WTC11 (cell line): ENCODE measurements around the gene TMEM150B.

Source experiments
- ATF1 ChIP-seq: sonication (generic); formaldehyde crosslinking; IDR thresholded peaks from 2 replicates; pipeline ENCODE4 v1.8.1; 2023; ENCODE audit warnings: mild to moderate bottlenecking, moderate library complexity, missing genetic modification reagents
- ESRRA ChIP-seq: sonication (generic); formaldehyde crosslinking; IDR thresholded peaks from 2 replicates; pipeline ENCODE4 v1.8.1; 2022; ENCODE audit warnings: mild to moderate bottlenecking, missing genetic modification reagents, borderline replicate concordance
- NR1H2 ChIP-seq: sonication (generic); formaldehyde crosslinking; IDR thresholded peaks from 2 replicates; pipeline ENCODE4 v1.9.0; 2021; ENCODE audit warnings: mild to moderate bottlenecking, moderate library complexity, missing genetic modification reagents
- TEAD4 ChIP-seq: sonication (generic); formaldehyde crosslinking; IDR thresholded peaks from 2 replicates; pipeline ENCODE4 v1.8.0; 2022; ENCODE audit warnings: mild to moderate bottlenecking, missing genetic modification reagents
- ZNF317 ChIP-seq: sonication (generic); formaldehyde crosslinking; IDR thresholded peaks from 2 replicates; pipeline ENCODE4 v1.8.1; 2023; ENCODE audit warnings: low read depth, mild to moderate bottlenecking, moderate library complexity, missing genetic modification reagents, borderline replicate concordance
- TF ChIP-seq, protein P1 (sequence below): fragments of 200-600 bp; IDR thresholded peaks from 2 replicates; pipeline ENCODE4 v1.8.0; 2022; ENCODE audit warnings: antibody characterized with exemption
- TF ChIP-seq, protein P2 (sequence below): sonication (generic); formaldehyde crosslinking; IDR thresholded peaks from 2 replicates; pipeline ENCODE4 v1.8.1; 2022; ENCODE audit warnings: missing genetic modification reagents, borderline replicate concordance

DNA sequence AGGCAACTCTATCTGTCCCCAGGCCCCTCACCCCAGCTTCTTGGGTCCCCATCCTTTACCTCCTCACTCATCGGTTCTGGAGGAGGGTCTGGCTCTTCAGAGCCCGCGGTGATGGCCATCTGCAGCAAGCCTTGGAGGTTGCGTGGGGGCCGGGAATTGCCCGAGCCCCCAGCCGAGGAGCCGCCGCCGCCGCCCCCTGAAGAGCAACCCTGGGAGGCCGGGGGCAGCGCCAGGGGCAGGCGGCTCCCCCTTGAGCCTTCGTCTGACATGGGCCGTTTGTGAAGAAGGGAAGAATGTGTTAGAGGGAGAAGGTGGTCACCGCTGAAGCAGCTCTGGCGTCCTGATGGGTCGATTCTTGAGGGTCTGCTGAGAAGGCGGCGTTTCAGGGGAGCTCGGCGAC lies 45.8 kb downstream of the TMEM150B start:
- no peak for TF ChIP-seq ZNF317 (CRISPR knock-in tag)
- no peak for TF ChIP-seq NR1H2 (CRISPR knock-in tag)
- TF ChIP-seq, protein P1, sequence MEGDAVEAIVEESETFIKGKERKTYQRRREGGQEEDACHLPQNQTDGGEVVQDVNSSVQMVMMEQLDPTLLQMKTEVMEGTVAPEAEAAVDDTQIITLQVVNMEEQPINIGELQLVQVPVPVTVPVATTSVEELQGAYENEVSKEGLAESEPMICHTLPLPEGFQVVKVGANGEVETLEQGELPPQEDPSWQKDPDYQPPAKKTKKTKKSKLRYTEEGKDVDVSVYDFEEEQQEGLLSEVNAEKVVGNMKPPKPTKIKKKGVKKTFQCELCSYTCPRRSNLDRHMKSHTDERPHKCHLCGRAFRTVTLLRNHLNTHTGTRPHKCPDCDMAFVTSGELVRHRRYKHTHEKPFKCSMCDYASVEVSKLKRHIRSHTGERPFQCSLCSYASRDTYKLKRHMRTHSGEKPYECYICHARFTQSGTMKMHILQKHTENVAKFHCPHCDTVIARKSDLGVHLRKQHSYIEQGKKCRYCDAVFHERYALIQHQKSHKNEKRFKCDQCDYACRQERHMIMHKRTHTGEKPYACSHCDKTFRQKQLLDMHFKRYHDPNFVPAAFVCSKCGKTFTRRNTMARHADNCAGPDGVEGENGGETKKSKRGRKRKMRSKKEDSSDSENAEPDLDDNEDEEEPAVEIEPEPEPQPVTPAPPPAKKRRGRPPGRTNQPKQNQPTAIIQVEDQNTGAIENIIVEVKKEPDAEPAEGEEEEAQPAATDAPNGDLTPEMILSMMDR: no peak
- TF ChIP-seq, protein P2, sequence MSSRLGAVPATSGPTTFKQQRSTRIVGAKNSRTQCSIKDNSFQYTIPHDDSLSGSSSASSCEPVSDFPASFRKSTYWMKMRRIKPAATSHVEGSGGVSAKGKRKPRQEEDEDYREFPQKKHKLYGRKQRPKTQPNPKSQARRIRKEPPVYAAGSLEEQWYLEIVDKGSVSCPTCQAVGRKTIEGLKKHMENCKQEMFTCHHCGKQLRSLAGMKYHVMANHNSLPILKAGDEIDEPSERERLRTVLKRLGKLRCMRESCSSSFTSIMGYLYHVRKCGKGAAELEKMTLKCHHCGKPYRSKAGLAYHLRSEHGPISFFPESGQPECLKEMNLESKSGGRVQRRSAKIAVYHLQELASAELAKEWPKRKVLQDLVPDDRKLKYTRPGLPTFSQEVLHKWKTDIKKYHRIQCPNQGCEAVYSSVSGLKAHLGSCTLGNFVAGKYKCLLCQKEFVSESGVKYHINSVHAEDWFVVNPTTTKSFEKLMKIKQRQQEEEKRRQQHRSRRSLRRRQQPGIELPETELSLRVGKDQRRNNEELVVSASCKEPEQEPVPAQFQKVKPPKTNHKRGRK (CRISPR knock-in tag): no peak
- no peak for TF ChIP-seq ATF1 (CRISPR knock-in tag)
- TF ChIP-seq ESRRA: no peak
- no peak for TF ChIP-seq TEAD4 (CRISPR knock-in tag)
